ENCODE results near the gene FEZF1. TPM values are rescaled to one million over a fixed set of nuclear protein-coding genes. Genes with fewer than 3 reads are reported as not detected.
A peak's percentile ranks its signal among the peaks of the same experiment; 100 is the strongest.

The FEZF1 gene
- total RNA-seq, 4 donors from 2014 or later, result not detected

- no peak for DNase-seq
- Histone ChIP-seq H3K36me3 (no peaks in the 10 kb centered on the region), H3K9me3 (no peaks in the 10 kb centered on the region), H3K27ac (no peak overlapping the region), H3K4me1 (peaks cover 17 to 20% of the 10 kb centered on the region in 2 donors), H3K4me3 (peak overlapping the region in 1 of 4 donors; percentile 63), H3K27me3 (peaks cover 97 to 98% (median 98%) of the 10 kb centered on the region in 3 donors)
- intact Hi-C loops (cut with DNase I; ENCODE audit: low total_unique reads) (no loop called here), in situ Hi-C loops (cut with MboI; ENCODE audit: low sequenced_read_pairs in 4 of 4) (no loop called here)
- no peak for ATAC-seq
- TF ChIP-seq POLR2A (IDR thresholded peaks at IDR 0.05) (no peak), CTCF (IDR thresholded peaks at IDR 0.05 in 4 of 5, conservative IDR thresholded peaks at IDR 0.05 in 1 of 5) (no peak)
These were observed 4.9 kb upstream of the FEZF1 start for GRCh38 chr7:122309421-122309820.

GRCh38 chr7:122307228-122307621 lies 2.7 kb upstream of the FEZF1 start:
- Histone ChIP-seq H3K4me1 (peaks cover 18 to 20% of the 10 kb centered on the region in 2 donors), H3K4me3 (no peak overlapping the region), H3K36me3 (no peaks in the 10 kb centered on the region), H3K9me3 (no peaks in the 10 kb centered on the region), H3K27me3 (peaks cover 96 to 98% (median 98%) of the 10 kb centered on the region in 3 donors), H3K27ac (no peak overlapping the region)
- in situ Hi-C loops (cut with MboI; ENCODE audit: low sequenced_read_pairs in 4 of 4), result no loop called here
- no peak for DNase-seq
- TF ChIP-seq CTCF (IDR thresholded peaks at IDR 0.05 in 4 of 5, conservative IDR thresholded peaks at IDR 0.05 in 1 of 5), result no peak
- TF ChIP-seq POLR2A (IDR thresholded peaks at IDR 0.05), result no peak
- ATAC-seq, result no peak
- intact Hi-C loops (cut with DNase I; ENCODE audit: low total_unique reads), result no loop called here

GRCh38 chr7:122306320-122307227 lies 2.0 kb upstream of the FEZF1 start:
- intact Hi-C loops (cut with DNase I; ENCODE audit: low total_unique reads), result no loop called here
- ATAC-seq (no peak), DNase-seq (no peak)
- in situ Hi-C loops (cut with MboI; ENCODE audit: low sequenced_read_pairs in 4 of 4), result no loop called here
- Histone ChIP-seq H3K9me3 (no peaks in the 10 kb centered on the region), H3K36me3 (no peaks in the 10 kb centered on the region), H3K4me1 (peaks cover 18 to 20% of the 10 kb centered on the region in 2 donors), H3K27me3 (peaks cover 96 to 98% (median 98%) of the 10 kb centered on the region in 3 donors), H3K4me3 (peak overlapping the region in 2 of 4 donors; percentile 47 to 64), H3K27ac (no peak overlapping the region)
- TF ChIP-seq CTCF (IDR thresholded peaks at IDR 0.05 in 4 of 5, conservative IDR thresholded peaks at IDR 0.05 in 1 of 5), result no peak
- TF ChIP-seq POLR2A (IDR thresholded peaks at IDR 0.05), result no peak

- no peak for ATAC-seq
- H3K4me1 ChIP-seq, result peaks cover 18 to 20% of the 10 kb centered on the region in 2 donors
- in situ Hi-C loops (cut with MboI; ENCODE audit: low sequenced_read_pairs in 4 of 4), result no loop called here
- DNase-seq, result no peak
- peaks cover 97 to 98% (median 98%) of the 10 kb centered on the region in 3 donors for H3K27me3 ChIP-seq
- no peaks in the 10 kb centered on the region for H3K36me3 ChIP-seq
- intact Hi-C loops (cut with DNase I; ENCODE audit: low total_unique reads), result loop anchor here (2.0 kb wide), 1 partner anchor 161 kb away; the partner anchor contains the start of gene AASS
- no peak overlapping the region for H3K27ac ChIP-seq
- H3K9me3 ChIP-seq, result no peaks in the 10 kb centered on the region
- no peak for TF ChIP-seq CTCF (IDR thresholded peaks at IDR 0.05 in 4 of 5, conservative IDR thresholded peaks at IDR 0.05 in 1 of 5)
- TF ChIP-seq POLR2A (IDR thresholded peaks at IDR 0.05), result no peak
- peak overlapping the region; percentile 44 to 64 (median 48) for H3K4me3 ChIP-seq
These were observed 1.1 kb upstream of the FEZF1 start for GRCh38 chr7:122305475-122306319.
